Inflammatory macrophage treated with lipopolysaccharide for 1 hour (primary cell): ENCODE results near the gene CDH18.
"Not testable (repeated sequence)": the region's sequence is repeated elsewhere in the genome, so short reads cannot be mapped to it uniquely, and the experiment has no call there.

ENCODE experiments used
- DNase-seq, 2 donors: peaks; one replicate each; pipeline ENCODE4 v3.0.0-alpha.2; 2020 to 2022

The CDH18 gene

DNA sequence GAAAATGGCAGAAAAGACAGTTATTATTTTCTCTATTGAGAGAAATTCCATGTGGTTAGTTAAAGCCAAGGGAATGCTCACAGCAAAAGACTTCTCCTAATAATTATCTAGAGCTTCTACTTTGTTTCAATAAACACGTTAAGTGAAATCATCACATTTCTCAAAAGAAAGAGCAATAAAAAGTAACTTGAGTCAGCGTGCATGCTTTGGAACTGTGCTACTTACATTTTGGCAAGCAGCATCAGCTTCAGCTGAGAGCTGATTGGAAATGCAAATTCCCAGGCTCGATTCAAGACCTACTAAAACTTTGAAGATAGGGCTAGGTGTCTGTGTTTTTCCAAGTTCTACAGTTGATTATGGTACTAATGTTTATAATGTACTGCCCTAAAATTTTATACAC lies 132.1 kb downstream of the CDH18 start:
- no peak for DNase-seq

DNA sequence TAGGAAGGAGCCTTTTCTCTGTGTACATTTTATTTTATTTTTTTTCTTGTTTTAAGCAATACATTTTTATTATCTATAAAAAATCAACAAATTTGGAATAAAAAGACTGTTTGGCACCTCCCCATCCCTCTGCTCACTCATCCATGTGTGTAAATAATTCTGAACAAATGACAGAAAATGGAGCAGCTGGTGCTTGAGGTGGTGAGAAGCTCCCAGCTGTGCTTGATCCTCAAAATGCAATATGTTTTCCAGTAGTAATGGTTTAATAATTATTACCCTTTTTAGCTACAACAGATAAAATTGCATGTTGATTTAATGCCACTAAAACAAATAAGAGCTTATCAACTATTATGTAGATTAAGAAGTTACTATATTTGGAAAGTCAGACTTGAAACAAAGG lies 132.5 kb downstream of the CDH18 start:
- DNase-seq, result no peak

GRCh38 chr5:19855031-19855430 lies 133.0 kb downstream of the CDH18 start:
- no peak for DNase-seq

- DNase-seq, result no peak
Measured at GRCh38 chr5:19853616-19854240, 134.3 kb downstream of the CDH18 start.

DNA sequence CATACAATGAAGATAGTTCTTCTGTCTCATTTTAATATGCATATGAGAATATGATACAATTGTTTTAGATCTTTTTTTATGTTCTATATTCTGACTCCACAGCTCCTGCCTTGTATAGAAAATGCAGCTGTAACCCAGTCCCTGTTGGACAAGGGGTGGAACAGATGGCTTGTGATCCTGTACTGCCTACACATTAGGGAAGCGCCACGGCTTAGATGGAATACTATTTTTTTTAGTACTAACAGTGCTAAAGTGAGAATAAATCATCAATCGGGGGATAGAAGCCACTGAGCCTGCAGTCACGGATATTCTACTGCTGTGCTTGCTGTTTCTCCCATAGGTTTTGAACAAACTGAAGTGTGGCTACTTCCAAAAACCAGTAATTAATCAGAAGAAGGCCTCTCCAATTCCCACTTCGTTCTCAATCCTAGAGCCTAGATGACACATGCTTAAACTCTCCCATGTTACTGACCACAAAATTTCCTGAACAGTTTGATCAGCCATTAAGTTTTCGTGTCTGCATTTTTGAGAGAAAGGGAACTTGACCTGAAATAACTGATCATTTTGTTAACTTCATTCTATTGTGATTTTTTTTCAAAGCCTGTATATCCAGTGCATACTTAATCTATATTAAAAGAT lies 150.3 kb downstream of the CDH18 start:
- no peak for DNase-seq

- DNase-seq, result no peak
Measured at GRCh38 chr5:19835442-19835841, 152.6 kb downstream of the CDH18 start.

- DNase-seq, result not testable (repeated sequence)
Measured at GRCh38 chr5:19812720-19813119, 175.3 kb downstream of the CDH18 start.

DNA sequence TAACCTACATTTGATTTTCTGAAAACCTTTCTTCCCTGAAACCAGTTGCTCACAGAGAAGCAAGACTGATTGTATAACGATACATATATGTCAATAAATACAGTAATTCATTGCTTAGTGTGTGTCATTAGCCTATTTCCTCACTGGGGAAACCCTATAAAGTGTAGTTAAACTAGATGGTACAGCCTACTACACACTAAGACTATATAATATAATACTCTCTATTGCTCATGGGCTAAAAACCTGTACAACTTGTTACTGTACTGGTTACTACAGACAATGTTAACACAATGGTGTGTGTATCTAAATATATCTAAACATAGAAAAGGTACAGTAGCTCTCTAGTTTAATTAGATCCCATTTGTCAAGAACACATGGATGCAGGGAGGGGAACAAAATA lies 181.2 kb downstream of the CDH18 start:
- no peak for DNase-seq

DNA sequence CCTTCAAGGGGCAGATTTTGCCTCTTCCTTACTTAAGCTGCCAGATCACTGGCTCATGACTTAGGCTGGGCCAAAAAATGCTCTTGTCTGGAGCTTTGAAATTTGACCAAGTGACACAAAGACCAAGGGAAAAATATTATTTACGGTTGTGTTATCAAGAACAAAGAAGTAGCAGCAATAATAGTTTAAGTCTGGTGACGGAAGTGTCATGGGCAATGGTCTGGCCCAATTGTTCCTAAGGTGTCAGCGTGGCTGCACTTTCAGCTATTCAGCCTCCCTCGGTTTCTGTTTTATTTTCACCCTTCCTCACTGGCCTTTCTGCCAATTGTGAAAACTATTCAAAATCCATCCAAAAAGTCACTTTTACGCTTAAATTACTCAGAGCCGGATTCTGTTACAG lies 185.3 kb downstream of the CDH18 start:
- no peak for DNase-seq

GRCh38 chr5:19795218-19795617 lies 192.8 kb downstream of the CDH18 start:
- DNase-seq, result no peak

GRCh38 chr5:19790829-19791466 lies 197.1 kb downstream of the CDH18 start:
- DNase-seq, result no peak

- DNase-seq, result no peak
Measured at GRCh38 chr5:19782566-19782965, 205.4 kb downstream of the CDH18 start.

DNA sequence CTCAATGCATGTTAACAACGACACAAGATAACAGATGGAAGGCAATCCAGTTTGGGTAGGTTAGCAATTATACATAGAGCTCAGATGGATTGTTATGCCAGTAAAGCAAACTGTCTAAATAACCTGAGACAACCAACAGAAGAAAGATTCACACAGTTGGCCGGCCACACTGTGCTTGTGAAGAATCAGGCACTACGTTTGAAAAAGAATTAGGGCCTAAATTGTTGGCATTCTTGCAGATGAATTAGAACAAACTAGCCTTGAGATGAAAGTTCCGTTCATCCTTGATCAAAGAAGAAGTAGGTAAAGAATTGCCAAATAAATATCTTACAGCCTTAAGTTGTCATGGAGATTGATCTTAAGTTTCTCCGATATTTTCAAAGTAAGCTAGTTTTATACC lies 210.6 kb downstream of the CDH18 start:
- no peak for DNase-seq

GRCh38 chr5:19776886-19777285 lies 211.1 kb downstream of the CDH18 start:
- not testable (repeated sequence) for DNase-seq

DNA sequence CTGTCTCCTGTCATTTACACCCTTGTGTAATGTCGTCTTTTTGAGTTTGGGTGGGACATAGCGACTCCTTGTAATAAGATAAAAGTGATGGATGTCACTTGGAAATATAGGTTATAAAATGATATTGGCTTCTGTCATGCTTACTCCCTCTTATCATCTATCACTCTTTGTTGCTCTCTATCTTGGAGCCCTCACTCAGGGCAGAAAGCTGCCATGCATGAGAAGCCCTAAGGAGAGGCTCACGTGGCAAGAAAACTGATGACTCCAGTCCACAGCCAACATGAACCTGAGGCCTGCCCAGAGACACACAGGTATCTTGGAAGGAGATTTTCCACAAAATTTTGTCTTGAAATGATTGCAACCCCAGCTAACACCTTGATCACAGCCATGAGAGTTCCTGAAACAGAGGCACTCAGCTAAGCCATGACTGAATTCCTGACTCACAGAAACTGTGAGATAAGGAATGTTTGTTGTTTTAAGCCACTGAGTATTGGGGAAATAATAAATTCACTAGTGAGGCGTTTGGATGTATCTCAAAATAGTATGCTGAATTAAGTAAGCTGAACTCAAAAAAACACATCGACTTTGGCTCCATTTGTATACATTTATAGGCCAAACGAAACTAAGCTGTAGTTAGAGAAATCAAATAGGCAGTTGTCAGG lies 216.7 kb downstream of the CDH18 start:
- DNase-seq, result no peak

- DNase-seq, result no peak
Measured at GRCh38 chr5:19770396-19770795, 217.6 kb downstream of the CDH18 start.

- DNase-seq, result no peak
Measured at GRCh38 chr5:19767987-19768386, 220.0 kb downstream of the CDH18 start.

DNA sequence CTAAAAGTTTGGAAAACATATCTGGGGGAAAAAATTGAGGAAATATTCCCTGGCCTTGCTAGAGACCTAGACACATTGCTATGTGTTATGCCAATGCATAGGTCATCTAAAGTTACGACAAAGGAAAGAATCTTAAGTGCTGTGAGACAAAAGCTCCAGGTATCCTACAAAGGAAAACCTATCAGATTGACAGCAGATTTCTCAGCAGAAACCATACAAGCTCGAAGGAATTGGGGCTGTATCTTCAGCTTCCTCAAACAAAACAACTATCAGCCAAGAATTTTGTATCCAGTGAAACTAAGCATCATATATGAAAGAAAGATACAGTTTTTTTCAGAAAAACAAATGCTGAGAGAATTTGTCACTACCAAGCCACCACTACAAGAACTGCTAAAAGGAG lies 234.4 kb downstream of the CDH18 start:
- DNase-seq, result no peak

DNA sequence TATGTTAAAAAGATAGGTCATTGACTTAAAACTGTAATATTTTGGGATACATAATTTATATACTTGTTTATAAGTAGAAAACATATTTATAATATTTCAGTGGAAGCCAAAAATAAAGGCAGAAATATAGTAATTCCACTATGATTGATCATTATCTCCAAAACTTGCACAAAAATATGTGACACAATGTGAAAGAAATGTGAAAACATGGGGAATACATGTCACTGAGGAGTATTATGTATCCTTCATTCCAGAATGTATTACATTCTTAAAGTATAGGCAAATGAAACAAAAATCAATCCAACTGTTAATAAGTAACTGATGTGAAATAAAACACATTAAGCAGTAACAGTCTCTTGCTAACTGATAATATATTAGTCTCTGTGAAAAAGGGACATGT lies 236.7 kb downstream of the CDH18 start:
- DNase-seq, result no peak

DNA sequence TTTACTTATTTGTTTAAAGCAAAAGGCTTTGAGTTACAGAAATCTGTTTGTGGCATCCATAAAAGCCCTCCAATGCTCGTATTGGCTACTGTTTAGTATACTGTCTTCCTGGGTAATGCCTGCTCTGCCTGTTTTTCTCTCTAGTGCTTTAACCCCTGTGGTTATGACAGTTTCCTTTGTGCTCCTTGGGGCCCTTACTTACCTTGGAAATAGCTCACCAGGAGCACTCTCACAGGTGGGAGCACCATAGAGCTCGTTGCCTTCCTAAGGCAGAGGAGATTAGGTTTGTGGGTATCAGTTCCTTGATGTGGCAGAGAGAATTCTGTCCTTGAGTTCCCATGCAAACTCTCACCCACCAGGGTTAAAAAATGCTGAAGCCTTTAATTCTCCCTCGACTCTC lies 242.8 kb downstream of the CDH18 start:
- no peak for DNase-seq

GRCh38 chr5:19739671-19740070 lies 248.3 kb downstream of the CDH18 start:
- DNase-seq, result no peak

DNA sequence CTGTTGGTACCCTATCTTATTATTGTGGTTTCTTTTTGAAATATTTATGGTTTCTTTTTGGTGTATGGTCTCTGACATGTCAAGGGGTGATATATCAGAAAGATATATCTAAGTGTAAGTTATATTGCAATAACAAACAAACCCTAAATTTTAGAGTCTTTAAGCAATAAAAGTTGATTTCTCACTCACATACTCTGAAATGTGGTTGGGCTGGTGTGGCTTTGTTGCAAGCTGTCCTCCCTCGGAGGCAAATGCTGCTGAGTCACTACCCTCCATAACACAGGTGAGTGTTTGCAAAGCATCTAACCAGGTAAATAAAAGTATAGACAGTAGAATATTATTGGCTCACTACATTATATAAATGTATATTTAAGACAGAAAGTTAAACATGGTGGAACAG lies 253.2 kb downstream of the CDH18 start:
- no peak for DNase-seq

DNA sequence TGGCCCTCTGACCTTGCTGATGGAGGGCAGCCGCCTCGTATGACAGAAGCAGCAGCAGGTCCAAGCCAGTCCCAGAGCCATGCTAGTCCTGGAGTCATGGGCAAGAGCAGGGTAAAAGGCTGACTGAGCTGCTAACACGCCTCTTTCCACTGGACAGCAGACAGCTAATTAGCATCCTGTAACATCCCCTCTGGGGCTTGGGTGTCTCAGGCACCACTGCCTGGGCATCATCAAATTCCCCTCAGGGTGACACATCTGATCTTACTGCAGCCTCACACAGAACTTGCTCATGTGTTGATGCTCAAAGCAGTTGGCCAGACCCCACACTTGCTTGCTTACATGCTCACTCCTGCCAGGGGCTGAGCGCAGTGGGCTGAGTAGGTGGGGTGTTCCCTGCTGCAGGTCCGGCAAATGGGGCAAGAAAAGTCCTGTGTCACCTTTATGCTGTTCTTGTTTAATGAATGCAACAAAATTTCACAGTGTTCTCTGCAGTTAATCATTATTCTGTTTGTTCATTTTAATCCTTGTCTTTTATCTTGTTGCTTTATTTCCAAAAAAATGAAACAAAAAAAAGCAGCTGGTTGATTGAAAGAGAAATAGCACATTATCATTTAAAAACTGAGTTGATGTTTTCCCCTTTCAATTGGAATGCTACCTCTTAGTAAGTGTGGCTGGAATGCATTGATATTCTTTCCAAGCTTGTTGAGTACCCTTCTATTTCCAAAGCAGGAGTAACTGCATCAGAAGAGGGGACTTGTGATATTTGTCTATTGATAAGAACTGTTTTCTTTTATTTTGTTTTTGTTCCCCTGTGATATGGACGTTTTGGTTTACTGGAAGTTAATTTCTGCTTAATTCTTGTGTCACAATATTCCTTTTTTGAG lies 254.1 kb downstream of the CDH18 start:
- no peak for DNase-seq
